Spinal cord (tissue), 10 donors: ENCODE measurements around the gene RPUSD3. TPM values are rescaled to one million over a fixed set of nuclear protein-coding genes. Genes with fewer than 3 reads are reported as not detected.
A peak's percentile ranks its signal among the peaks of the same experiment; 100 is the strongest.
"Not testable (repeated sequence)": the region's sequence is repeated elsewhere in the genome, so short reads cannot be mapped to it uniquely, and the experiment has no call there.

ENCODE experiments used
- DNase-seq, 6 donors: peaks; one replicate each; pipeline versions ENCODE4 v3.0.0 to v3.0.0-alpha.2; 2013 to 2015; ENCODE audit warnings: low spot score in 6 of 6, low read depth in 4 of 6
- H3K27ac ChIP-seq: one replicate; pipeline ENCODE4 v1.5.1; 2013; ENCODE audit warnings: low read depth, low read length, control low read depth
- H3K27me3 ChIP-seq: one replicate; pipeline ENCODE4 v1.6.1; 2013; ENCODE audit warnings: low read length; ENCODE audit not compliant: control insufficient read depth, insufficient read depth
- H3K36me3 ChIP-seq: one replicate; pipeline ENCODE4 v1.6.1; 2013; ENCODE audit warnings: low read length; ENCODE audit not compliant: control insufficient read depth, insufficient read depth
- H3K4me1 ChIP-seq: one replicate; pipeline ENCODE4 v1.6.1; 2013; ENCODE audit warnings: low read length; ENCODE audit not compliant: control insufficient read depth, insufficient read depth
- H3K4me3 ChIP-seq: one replicate; pipeline ENCODE4 v1.5.1; 2013; ENCODE audit warnings: low read depth, low read length, control low read depth
- H3K9me3 ChIP-seq: one replicate; pipeline ENCODE4 v1.6.1; 2013; ENCODE audit warnings: low read length; ENCODE audit not compliant: control insufficient read depth, insufficient read depth
- WGBS: methylation state at CpG from one replicate; pipeline ENCODE4 v1.1.5; 2013; ENCODE audit warnings: missing lambda C conversion rate; ENCODE audit not compliant: insufficient coverage; 5-methylcytosine and 5-hydroxymethylcytosine counted together
- polyA plus RNA-seq, 2 donors: library from polyadenylated mRNA; unstranded; fragments of 120-200 nt; gene quantifications; one replicate each; pipeline ENCODE4 v1.2.1, GENCODE V29; 2013; ENCODE audit not compliant: insufficient read length in 2 of 2
- total RNA-seq, 2 donors: library from RNA; depleted of rRNA in 1 of 2; stranded (reverse); fragments of 120-200 nt in 1 of 2; fragments of >200 nt in 1 of 2; gene quantifications; one replicate each; pipeline versions ENCODE4 v1.2.3 to v1.2.4, GENCODE V29; 2013 to 2014
- donor health status: healthy.

The RPUSD3 gene
- total and polyA plus RNA-seq, 4 donors = 19.2 to 53.8 (median 42.4) TPM

- Histone ChIP-seq H3K4me1 (peaks cover 7% of the 10 kb centered on the region), H3K4me3 (no peak overlapping the region), H3K36me3 (no peaks in the 10 kb centered on the region), H3K9me3 (no peaks in the 10 kb centered on the region), H3K27ac (no peak overlapping the region), H3K27me3 (no peaks in the 10 kb centered on the region)
- DNase-seq = no peak
- WGBS = 100% methylated on average over 3 of the region's 3 CpGs
Measured at GRCh38 chr3:9855594-9855993, 11.8 kb upstream of the RPUSD3 start.

DNA sequence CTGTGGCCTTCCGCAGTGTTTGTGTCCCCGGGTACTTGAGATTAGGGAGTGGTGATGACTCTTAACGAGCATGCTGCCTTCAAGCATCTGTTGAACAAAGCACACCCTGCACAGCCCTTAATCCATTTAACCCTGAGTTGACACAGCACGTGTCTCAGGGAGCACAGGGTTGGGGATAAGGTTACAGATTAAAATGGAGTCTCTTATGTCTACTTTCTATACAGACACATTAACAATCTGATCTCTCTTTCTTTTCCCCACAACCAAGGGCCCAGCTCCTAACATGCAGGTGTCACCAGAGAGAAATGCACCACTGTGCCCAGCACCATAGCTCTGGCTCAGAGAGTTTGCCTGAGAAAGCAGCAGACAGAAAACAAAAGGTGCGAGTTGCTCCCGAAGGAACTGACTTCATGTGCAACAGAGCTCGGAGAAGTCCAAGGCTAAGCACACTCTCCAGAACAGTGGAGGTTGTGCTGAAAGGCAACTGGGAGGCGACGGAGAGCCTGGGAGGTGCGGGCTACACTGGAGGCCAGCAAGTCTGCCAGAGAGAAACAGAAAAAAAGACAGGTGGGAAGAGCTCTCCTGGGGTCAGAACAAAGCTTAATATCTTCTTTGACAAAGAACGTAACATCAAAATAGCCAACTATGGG lies 10.6 kb upstream of the RPUSD3 start:
- not testable (repeated sequence) for DNase-seq, H3K36me3 ChIP-seq, H3K4me3 ChIP-seq, H3K27me3 ChIP-seq, H3K4me1 ChIP-seq, H3K27ac ChIP-seq, H3K9me3 ChIP-seq
- 84% methylated on average over 7 of the region's 11 CpGs for WGBS

DNA sequence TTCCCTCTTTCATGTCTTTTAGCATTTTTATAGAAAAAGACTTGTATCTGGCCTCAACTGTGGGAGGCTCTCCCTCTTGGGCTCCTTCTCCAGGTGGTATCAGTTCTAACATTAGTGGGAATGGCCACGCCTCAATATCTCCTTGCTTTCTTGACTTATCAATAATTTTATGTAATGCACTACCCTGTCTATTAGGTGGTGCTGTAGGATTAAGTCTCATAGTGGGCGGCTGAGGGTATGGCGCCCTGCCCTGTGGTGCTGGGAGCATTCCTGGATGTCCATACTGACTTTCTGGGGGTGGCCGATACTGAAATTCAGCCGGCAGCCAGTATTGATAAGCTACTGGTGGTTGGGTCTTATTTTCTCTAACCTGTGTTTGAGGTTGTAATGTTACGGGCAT lies 8.7 kb upstream of the RPUSD3 start:
- WGBS = 97% methylated on average over 4 of the region's 6 CpGs
- Histone ChIP-seq H3K9me3 (no peaks in the 10 kb centered on the region), H3K27me3 (no peaks in the 10 kb centered on the region), H3K36me3 (no peaks in the 10 kb centered on the region), H3K4me1 (peaks cover 7% of the 10 kb centered on the region), H3K4me3 (no peak overlapping the region), H3K27ac (no peak overlapping the region)
- DNase-seq = no peak

- H3K27me3 ChIP-seq, H3K9me3 ChIP-seq, H3K4me1 ChIP-seq, H3K36me3 ChIP-seq, H3K4me3 ChIP-seq: not testable (repeated sequence)
- DNase-seq = peak in 1 of 6 donors; percentile 47
- H3K27ac ChIP-seq = peak overlapping the region; percentile 35
- 28% methylated on average over 2 of the region's 6 CpGs for WGBS
Measured at GRCh38 chr3:9851926-9852325, 8.1 kb upstream of the RPUSD3 start.

GRCh38 chr3:9851383-9851782 lies 7.6 kb upstream of the RPUSD3 start:
- not testable (repeated sequence) for H3K36me3 ChIP-seq, DNase-seq, H3K27me3 ChIP-seq, H3K4me1 ChIP-seq, H3K9me3 ChIP-seq, H3K4me3 ChIP-seq
- H3K27ac ChIP-seq = peak overlapping the region; percentile 35
- WGBS = 37% methylated on average over 5 of the region's 6 CpGs

- not testable (repeated sequence) for H3K9me3 ChIP-seq, H3K27ac ChIP-seq, H3K4me3 ChIP-seq, H3K36me3 ChIP-seq, H3K4me1 ChIP-seq, H3K27me3 ChIP-seq
- DNase-seq = peak in 2 of 6 donors; percentile 43 to 72
- WGBS = no CpG with 5 or more reads among the region's 4 CpGs
Measured at GRCh38 chr3:9848860-9849259, 5.1 kb upstream of the RPUSD3 start.

DNA sequence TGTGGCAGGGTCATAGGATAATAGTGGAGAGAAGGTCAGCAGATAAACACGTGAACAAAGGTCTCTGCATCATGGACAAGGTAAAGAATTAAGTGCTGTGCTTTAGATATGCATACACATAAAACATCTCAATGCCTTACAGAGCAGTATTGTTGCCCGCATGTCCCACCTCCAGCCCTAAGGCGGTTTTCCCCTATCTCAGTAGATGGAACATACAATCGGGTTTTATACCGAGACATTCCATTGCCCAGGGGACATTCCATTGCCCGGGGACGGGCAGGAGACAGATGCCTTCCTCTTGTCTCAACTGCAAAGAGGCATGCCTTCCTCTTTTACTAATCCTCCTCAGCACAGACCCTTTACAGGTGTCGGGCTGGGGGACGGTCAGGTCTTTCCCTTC lies 4.1 kb upstream of the RPUSD3 start:
- H3K27me3 ChIP-seq, H3K9me3 ChIP-seq, H3K4me3 ChIP-seq, H3K36me3 ChIP-seq, H3K27ac ChIP-seq, DNase-seq: not testable (repeated sequence)
- H3K4me1 ChIP-seq = peaks cover 14% of the 10 kb centered on the region
- no CpG with 5 or more reads among the region's 9 CpGs for WGBS

- Histone ChIP-seq H3K27me3 (no peaks in the 10 kb centered on the region), H3K36me3 (peaks cover 1% of the 10 kb centered on the region), H3K4me1 (peaks cover 13% of the 10 kb centered on the region), H3K9me3 (no peaks in the 10 kb centered on the region), H3K4me3 (no peak overlapping the region), H3K27ac (no peak overlapping the region)
- WGBS = 92% methylated on average over 4 of the region's 6 CpGs
- DNase-seq = no peak
Measured at GRCh38 chr3:9846931-9847488, 3.2 kb upstream of the RPUSD3 start.

DNA sequence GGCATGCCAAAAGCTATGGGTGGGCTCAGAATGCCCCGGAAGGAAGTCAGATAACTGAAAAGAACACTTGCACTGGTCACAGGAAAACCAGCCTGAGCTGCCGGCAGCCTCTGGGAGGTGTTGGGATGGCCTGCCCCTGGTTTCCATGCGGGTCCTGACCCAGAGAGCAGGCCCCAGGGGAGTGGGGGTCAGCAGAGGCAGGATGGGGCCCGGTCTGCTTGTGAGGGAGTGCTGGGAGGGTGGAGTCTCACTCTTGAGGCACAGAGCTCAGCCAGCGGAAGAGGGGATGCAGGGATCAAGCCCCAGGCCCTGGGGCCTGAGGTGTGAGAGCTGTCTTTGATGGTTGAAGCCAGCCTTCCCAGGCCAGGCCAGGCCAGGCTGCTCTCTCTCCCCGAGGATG lies 2.4 kb upstream of the RPUSD3 start:
- no peak overlapping the region for H3K27ac ChIP-seq
- peaks cover 10% of the 10 kb centered on the region for H3K4me1 ChIP-seq
- H3K27me3 ChIP-seq = no peaks in the 10 kb centered on the region
- DNase-seq = no peak
- WGBS = 72% methylated on average over 6 of the region's 6 CpGs
- no peak overlapping the region for H3K4me3 ChIP-seq
- H3K36me3 ChIP-seq = peaks cover 9% of the 10 kb centered on the region
- H3K9me3 ChIP-seq = no peaks in the 10 kb centered on the region

DNA sequence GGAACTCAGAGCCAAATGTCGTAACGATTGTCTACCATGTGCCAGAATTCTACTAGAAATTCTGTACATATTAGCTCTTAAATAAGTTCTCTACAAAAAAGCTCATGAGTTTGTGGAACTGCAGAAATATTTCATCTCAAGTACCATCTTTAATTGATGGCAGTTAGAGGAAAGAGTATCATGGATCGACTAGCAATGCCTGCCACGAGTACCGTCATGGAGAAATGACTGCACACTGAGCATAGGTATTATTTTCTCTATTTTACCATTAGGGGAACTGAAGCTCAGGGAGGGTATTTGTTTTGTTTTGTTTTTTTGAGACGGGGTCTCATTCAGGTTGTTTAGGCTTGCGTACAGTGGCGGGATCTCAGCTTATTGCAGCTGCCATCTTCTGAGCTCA lies 2.8 kb downstream of the RPUSD3 start:
- Histone ChIP-seq H3K4me1 (peaks cover 10% of the 10 kb centered on the region), H3K9me3 (no peaks in the 10 kb centered on the region), H3K4me3 (no peak overlapping the region), H3K27me3 (no peaks in the 10 kb centered on the region), H3K27ac (no peak overlapping the region), H3K36me3 (peaks cover 42% of the 10 kb centered on the region)
- 80% methylated on average over 3 of the region's 8 CpGs for WGBS
- no peak for DNase-seq
